Endometrial microvascular endothelial cells (primary cell): ENCODE data around the gene DAND5. TPM values are rescaled to one million over a fixed set of nuclear protein-coding genes. Genes with fewer than 3 reads are reported as not detected.
"Not testable (repeated sequence)": the region's sequence is repeated elsewhere in the genome, so short reads cannot be mapped to it uniquely, and the experiment has no call there.

Experiments used
- in situ Hi-C: cut with HindIII; loops from 2 replicates; pipeline ENCODE4 v1.10.0; 2017; ENCODE audit warnings: low sequenced_read_pairs, low pct_unique_long_range_greater_than_20kb; ENCODE audit errors: inconsistent ontology term
- total RNA-seq: library from RNA; depleted of rRNA; stranded (reverse); fragments of >200 nt; gene quantifications from one replicate; pipeline ENCODE4 v1.2.3, GENCODE V29; 2015; ENCODE audit errors: inconsistent ontology term

DAND5 gene
- total RNA-seq, 1 donor from 2014 or later = not detected

DNA sequence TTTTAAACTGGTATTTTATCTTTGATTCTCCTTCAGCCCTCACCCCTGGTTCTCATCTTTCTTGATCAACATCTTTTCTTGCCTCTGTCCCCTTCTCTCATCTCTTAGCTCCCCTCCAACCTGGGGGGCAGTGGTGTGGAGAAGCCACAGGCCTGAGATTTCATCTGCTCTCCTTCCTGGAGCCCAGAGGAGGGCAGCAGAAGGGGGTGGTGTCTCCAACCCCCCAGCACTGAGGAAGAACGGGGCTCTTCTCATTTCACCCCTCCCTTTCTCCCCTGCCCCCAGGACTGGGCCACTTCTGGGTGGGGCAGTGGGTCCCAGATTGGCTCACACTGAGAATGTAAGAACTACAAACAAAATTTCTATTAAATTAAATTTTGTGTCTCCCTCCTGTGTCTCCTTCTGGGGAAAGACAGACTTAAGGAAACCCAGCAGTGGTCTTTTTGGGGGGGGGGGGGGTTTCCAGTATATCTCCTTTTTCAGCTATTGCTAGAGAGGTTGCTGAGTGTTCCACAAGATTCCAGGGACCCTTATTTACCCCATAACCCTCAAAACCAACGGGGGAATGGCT, 25.2 kb upstream of the DAND5 start:
- in situ Hi-C loops = no loop called here

GRCh38 chr19:12945479-12946091, 23.8 kb upstream of the DAND5 start, which contains the start of gene RAD23A:
TSS of gene RAD23A (plus strand) at chr19:12945862. CDS start at chr19:12945949, 87 bp downstream.
- in situ Hi-C loops = no loop called here

- in situ Hi-C loops = no loop called here
These were observed 23.2 kb upstream of the DAND5 start for GRCh38 chr19:12946092-12946721.

DNA sequence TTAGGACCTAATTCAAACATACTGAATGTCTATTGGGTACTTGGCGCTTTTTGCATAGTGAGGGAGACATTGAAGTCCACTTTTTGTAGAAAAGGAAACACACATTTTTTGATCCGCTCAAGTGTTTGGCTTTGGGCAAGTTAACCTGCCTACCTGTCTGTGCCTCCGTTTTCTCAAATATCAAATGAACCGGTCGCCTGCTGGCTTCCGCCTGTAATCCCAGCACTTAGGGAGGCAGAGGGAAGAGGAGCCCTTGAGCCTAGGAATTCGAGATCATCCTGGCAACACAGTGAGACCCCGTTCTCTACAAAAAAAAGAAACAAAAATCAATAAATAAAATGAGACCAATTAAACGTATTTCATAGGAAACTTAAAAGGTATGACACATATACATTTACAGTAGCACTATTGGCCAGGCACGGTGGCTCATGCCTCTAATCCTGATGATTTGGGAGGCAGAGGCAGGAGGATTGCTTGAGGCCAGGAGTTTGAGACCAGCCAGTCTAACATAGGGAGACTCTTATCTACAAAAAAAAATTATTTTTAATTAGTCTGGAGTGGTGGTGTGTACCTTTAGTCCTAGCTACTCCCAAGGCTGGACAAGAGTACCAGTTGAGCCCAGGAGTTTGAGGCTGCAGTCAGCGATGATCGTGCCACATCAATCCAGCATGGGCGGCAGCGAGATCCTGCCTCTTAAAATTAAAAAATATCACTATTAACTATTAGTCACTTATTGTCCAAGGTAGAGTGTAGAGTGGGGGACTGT, 22.5 kb upstream of the DAND5 start:
- in situ Hi-C loops = no loop called here

DNA sequence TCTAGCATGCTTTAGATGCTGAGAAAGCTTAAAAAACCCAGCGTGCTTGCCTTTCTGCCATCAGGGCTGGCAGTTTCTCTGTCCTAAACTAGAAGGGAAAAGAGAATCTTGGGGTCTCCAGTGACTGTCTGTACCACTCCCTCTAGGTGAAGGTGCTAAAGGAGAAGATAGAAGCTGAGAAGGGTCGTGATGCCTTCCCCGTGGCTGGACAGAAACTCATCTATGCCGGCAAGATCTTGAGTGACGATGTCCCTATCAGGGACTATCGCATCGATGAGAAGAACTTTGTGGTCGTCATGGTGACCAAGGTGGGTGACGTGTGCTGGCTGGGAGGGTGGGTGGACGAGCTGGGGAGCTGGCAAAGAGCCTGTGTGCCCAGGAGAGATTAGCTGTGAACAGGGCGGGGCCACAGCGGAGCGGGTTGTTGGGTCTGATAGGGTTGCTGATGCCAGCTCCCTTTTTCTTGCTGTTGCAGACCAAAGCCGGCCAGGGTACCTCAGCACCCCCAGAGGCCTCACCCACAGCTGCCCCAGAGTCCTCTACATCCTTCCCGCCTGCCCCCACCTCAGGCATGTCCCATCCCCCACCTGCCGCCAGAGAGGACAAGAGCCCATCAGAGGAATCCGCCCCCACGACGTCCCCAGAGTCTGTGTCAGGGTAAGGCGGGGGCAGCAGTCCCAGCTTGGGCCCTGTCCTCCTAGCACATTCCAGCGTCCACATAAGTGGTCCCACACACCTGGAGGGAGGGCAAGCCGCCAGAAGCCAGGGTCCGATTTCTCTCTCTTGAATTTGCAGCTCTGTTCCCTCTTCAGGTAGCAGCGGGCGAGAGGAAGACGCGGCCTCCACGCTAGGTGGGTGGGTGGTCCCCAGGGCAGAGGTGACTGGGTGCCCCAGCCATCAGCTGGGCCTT, 21.4 kb upstream of the DAND5 start:
- in situ Hi-C loops = no loop called here

DNA sequence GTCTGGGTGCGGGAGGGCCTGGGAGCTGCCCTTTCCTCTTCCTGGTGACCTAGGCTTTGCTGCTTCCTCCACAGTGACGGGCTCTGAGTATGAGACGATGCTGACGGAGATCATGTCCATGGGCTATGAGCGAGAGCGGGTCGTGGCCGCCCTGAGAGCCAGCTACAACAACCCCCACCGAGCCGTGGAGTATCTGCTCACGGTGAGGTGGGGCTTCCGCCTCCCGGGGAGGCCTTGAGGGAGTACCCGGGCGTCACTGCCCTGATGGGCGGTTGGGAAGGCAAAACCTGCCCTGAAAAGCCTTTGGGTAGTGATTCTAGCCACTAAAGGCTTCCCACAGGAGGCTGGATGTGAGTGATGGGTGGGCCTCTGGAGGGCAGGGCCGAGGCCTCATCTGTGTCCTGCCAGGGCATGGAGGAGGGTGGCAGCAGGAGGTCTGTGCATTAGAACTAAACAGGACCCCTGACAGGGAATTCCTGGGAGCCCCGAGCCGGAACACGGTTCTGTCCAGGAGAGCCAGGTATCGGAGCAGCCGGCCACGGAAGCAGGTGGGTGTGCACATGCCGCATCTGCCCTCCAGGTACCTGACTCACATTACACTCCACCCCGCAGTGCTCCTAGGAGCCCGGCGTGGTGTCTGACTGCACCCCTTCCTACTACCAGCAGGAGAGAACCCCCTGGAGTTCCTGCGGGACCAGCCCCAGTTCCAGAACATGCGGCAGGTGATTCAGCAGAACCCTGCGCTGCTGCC, 20.6 kb upstream of the DAND5 start:
- in situ Hi-C loops = no loop called here

DNA sequence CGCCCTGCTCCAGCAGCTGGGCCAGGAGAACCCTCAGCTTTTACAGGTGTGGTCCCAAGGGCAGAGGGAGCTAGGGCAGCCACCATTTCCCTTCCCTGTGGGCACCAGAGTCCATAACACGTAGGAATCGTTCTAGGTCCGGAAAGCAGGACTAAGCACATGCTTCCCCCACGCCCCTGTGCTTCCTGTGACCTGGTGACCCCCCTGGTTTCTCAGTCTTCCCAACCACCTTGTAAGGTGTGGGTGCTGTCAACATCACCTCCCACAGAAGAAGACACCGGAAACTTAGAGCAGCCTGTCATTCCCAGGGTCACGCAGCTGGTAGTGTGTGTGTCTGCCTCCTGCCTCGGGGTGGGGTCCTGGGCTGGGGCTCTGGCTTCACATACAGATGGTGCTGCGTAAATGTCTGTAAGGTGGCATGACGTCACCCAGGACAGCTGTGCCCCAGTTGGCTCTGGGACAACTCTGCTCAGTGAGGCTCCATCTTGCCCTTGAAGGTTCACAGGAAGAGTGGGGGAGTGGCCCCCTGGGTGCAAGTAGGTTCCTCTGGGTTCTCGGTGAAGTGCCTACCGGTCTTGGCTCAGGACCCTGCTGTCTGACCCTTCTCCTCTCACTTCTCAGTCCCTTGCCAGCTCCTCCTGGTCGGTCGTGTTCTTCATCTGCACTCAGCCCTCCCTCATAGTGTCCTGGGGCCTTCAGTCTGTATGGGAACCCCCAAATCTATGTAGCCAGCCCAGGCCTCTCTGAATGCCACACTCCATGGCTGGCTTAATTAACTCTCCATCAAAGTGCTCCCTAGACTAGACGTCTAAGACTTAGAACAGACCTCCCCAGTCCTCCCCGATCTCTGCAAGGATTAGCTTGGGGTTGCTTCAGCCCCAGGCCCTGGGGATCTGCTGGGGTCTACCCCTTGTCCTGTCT, 19.8 kb upstream of the DAND5 start:
- in situ Hi-C loops = no loop called here

DNA sequence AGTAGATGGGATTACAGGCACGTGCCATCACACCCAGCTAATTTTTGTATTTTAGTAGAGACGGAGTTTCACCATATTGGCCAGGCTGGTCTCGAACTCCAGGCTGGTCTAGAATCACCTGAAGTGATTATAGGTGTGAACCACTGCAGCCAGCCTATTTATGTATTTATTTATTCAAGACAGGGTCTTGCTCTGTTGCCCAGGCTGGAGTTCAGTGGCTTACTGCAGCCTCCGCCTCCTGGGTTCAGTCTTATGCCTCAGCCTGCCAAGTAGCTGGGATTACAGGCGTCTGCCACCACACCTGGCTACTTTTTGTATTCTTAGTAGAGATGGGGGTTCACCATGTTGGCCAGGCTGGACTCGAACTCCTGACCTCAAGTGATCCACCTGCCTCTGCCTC, 17.3 kb upstream of the DAND5 start:
- in situ Hi-C loops = not testable (repeated sequence)

DNA sequence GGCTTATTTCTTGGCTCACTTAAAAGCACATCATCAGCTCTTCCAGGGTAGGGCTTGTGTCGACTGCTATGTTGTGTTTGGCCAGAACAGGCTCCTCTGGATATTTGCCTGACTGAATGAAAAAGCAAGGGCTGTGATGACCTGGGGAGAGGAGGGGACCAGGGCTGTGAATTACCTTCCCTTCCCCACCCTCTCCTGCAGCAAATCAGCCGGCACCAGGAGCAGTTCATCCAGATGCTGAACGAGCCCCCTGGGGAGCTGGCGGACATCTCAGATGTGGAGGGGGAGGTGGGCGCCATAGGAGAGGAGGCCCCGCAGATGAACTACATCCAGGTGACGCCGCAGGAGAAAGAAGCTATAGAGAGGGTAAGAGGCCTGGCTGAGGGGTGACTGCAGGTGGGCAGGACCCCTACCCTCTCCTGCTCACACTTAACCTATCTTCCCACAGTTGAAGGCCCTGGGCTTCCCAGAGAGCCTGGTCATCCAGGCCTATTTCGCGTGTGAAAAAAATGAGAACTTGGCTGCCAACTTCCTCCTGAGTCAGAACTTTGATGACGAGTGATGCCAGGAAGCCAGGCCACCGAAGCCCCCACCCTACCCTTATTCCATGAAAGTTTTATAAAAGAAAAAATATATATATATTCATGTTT, 16.8 kb upstream of the DAND5 start:
- in situ Hi-C loops = no loop called here

- in situ Hi-C loops = no loop called here
These were observed 16.1 kb upstream of the DAND5 start for GRCh38 chr19:12953138-12953798.

- in situ Hi-C loops = no loop called here
These were observed 15.4 kb upstream of the DAND5 start for GRCh38 chr19:12953799-12954611.

DNA sequence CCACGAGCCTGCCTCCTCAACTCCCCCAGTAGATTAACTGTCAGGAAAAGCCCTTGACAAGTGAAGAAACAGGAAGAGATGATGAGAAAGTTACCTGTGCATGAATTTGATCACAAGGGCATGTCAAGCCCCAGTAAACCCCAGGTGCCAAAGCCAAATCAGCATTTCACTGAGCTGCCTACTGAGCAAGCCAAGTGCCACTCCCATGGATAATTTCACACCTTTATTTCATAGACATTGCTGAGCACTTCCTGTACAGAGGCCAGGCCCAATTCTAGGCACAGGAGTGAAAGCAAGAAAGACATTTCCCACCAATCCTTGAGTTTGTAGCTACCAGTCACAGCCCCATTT, 14.8 kb upstream of the DAND5 start:
- in situ Hi-C loops = no loop called here

DNA sequence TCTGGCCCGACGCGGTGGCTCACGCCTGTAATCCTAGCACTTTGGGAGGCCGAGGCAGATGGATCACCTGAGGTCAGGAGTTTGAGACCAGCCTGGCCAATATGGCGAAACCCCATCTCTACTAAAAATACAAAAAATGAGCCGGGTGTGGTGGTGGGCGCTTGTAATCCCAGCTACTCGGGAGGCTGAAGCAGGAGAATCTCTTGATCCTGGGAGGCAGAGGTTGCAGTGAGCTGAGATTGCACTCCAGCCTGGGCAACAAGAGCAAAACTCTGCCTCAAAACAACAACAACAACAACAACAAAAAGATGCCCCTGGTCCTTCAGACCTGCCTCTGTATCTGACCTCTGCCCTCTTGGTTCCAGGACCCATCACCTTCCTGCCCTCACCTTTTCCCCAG, 13.8 kb upstream of the DAND5 start:
- in situ Hi-C loops = not testable (repeated sequence)

DNA sequence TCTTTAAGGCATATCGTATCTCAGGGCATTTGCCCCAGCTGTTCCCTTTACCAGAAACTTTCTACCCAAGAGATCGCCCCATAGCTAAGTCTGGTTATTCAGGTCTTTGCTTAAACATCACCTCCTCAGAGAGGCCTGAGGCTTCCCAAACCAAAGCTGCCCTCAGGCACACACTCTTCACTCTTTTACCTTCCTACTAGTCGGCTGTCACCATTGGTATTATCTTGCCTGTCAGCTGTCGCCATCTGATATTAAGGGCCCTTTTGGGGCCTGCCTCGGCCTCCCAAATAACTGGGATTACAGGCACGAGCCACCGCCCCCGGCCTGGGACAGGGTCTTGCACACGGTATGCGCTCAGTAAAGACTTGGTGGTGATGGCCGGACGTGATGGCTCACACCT, 13.4 kb upstream of the DAND5 start:
- in situ Hi-C loops = no loop called here
